ENCODE data around the gene STUB1.

DNA sequence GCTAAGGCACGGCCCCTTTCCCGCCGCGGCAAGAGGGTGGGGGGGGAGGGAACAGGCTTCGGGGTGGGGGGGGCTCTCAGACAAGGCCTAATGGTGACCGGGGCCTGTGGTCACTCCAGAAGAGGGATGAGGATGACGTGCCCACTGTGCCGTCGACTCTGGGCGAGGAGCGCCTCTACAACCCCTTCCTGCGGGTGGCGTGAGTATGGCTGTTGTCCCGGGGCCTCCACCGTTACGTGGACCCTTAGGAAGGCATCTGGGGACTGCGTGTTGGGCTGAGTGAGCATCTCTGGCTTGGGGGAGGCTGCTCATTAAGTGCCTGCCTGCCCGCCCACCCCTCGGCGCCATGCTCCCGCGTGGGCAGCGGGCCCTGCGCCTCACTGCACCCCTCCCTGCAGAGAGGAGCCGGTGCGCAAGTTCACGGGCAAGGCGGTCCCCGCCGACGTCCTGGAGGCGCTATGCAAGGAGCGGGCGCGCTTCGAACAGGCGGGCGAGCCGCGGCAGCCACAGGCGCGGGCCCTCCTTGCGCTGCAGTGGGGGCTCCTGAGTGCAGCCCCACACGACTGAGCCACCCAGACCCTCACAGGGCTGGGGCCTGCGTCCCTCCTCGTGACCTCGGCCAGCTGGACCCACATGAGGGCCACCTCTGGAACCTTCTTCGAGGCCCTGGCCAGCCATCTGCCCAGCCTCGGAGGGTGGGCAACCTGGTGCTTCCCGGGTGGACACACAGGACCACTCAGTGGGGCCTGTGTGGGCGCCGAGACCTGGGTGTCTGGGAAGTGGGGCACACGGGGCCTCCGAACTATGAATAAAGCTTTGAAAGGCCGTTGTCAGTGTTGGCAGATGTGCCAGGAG lies 48.9 kb downstream of the STUB1 start:
- TF ChIP-seq, protein P1, sequence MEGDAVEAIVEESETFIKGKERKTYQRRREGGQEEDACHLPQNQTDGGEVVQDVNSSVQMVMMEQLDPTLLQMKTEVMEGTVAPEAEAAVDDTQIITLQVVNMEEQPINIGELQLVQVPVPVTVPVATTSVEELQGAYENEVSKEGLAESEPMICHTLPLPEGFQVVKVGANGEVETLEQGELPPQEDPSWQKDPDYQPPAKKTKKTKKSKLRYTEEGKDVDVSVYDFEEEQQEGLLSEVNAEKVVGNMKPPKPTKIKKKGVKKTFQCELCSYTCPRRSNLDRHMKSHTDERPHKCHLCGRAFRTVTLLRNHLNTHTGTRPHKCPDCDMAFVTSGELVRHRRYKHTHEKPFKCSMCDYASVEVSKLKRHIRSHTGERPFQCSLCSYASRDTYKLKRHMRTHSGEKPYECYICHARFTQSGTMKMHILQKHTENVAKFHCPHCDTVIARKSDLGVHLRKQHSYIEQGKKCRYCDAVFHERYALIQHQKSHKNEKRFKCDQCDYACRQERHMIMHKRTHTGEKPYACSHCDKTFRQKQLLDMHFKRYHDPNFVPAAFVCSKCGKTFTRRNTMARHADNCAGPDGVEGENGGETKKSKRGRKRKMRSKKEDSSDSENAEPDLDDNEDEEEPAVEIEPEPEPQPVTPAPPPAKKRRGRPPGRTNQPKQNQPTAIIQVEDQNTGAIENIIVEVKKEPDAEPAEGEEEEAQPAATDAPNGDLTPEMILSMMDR (IDR thresholded peaks at IDR 0.05) = no peak
- no peak for TF ChIP-seq POLR2A (IDR thresholded peaks at IDR 0.05)
- no peak for TF ChIP-seq EP300 (IDR thresholded peaks at IDR 0.05)

Data from tibial nerve (tissue), 4 donors.